GM18520 (cell line): ENCODE data around the gene TRIM2.

ENCODE experiments used
- ATAC-seq: cut with Tn5 transposase; IDR thresholded peaks from one replicate; pipeline ENCODE4 v1.9.1; 2021; ENCODE audit not compliant: unreplicated experiment

The TRIM2 gene

GRCh38 chr4:153246446-153247115 is 42.3 kb downstream of the TRIM2 start:
- ATAC-seq, result no peak

GRCh38 chr4:153247116-153247490 is 42.9 kb downstream of the TRIM2 start:
- ATAC-seq, result no peak

- ATAC-seq, result no peak
Observed at GRCh38 chr4:153248641-153249198, 44.5 kb downstream of the TRIM2 start.

GRCh38 chr4:153249199-153250041 is 45.2 kb downstream of the TRIM2 start:
- peak; percentile 89 for ATAC-seq

- no peak for ATAC-seq
Observed at GRCh38 chr4:153252122-153252521, 47.9 kb downstream of the TRIM2 start.

GRCh38 chr4:153255233-153255632 is 51.0 kb downstream of the TRIM2 start:
- ATAC-seq, result no peak

- no peak for ATAC-seq
Observed at GRCh38 chr4:153257151-153257620, 52.9 kb downstream of the TRIM2 start.

GRCh38 chr4:153257991-153258390 is 53.7 kb downstream of the TRIM2 start:
- no peak for ATAC-seq

GRCh38 chr4:153258750-153259149 is 54.5 kb downstream of the TRIM2 start:
- ATAC-seq, result no peak

GRCh38 chr4:153259661-153260060 is 55.4 kb downstream of the TRIM2 start:
- ATAC-seq, result no peak

- no peak for ATAC-seq
Observed at GRCh38 chr4:153260132-153260531, 55.9 kb downstream of the TRIM2 start.

- ATAC-seq, result no peak
Observed at GRCh38 chr4:153260553-153261300, 56.5 kb downstream of the TRIM2 start.

- ATAC-seq, result no peak
Observed at GRCh38 chr4:153261461-153261860, 57.2 kb downstream of the TRIM2 start.

GRCh38 chr4:153261914-153262313 is 57.7 kb downstream of the TRIM2 start:
- no peak for ATAC-seq

GRCh38 chr4:153265306-153266047 is 61.2 kb downstream of the TRIM2 start:
- no peak for ATAC-seq

- no peak for ATAC-seq
Observed at GRCh38 chr4:153266988-153267387, 62.7 kb downstream of the TRIM2 start.

GRCh38 chr4:153267890-153268289 is 63.6 kb downstream of the TRIM2 start:
- no peak for ATAC-seq

- no peak for ATAC-seq
Observed at GRCh38 chr4:153268295-153268694, 64.1 kb downstream of the TRIM2 start.

GRCh38 chr4:153269218-153269990 is 65.2 kb downstream of the TRIM2 start:
- ATAC-seq, result no peak

- no peak for ATAC-seq
Observed at GRCh38 chr4:153270361-153270760, 66.1 kb downstream of the TRIM2 start.
